ENCODE data around the gene PPP1R14B.

PPP1R14B gene

DNA sequence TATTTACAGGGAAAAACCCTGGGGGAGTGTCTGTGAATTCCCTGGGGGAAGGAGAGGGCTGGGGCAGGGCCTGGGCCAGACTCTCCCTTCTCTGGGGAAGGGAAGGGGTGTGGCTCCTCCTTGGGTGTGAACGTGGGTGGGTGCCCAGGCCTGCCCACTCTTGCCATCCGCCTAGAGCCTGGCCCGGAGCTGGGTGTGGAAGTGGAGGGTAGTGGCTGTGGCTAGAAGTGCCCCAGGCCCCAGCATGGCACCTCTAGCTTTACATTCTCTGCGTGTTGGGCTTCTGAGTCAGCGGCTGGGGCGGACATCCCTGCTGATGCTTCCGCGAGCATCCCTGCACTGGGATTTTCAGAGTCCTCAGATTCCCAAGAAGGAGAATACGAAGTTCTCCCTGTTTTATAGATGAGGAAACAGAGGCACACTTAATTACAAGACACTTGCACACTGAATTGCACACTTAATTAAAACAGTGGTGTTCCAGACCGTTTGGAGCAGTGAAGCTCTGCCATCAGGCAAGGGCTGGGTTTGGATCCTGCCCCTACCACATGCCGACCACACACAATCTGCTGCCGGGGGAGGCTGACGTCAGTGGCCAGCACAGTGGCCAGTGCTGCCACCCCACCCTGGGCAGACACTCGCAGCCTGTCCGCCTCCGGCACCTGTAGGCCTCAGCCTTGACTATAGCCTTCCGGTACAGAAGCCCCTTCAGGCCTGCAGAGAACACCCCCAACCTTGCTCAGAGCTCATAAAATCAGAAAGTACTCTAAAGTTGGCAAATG is 30.1 kb upstream of the PPP1R14B start:
- Histone ChIP-seq H3K27me3 (no peaks in the 10 kb centered on the region), H3K4me3 (no peak overlapping the region), H3K27ac (no peak overlapping the region), H3K36me3 (peaks cover 20 to 60% (median 29%) of the 10 kb centered on the region in 3 donors), H3K4me1 (peaks cover 0 to 10% (median 8%) of the 10 kb centered on the region in 4 donors), H3K9me3 (no peaks in the 10 kb centered on the region)
- DNase-seq: no peak
- intact Hi-C loops (cut with DNase I; ENCODE audit: low total_unique reads): no loop called here
- TF ChIP-seq, protein P1, sequence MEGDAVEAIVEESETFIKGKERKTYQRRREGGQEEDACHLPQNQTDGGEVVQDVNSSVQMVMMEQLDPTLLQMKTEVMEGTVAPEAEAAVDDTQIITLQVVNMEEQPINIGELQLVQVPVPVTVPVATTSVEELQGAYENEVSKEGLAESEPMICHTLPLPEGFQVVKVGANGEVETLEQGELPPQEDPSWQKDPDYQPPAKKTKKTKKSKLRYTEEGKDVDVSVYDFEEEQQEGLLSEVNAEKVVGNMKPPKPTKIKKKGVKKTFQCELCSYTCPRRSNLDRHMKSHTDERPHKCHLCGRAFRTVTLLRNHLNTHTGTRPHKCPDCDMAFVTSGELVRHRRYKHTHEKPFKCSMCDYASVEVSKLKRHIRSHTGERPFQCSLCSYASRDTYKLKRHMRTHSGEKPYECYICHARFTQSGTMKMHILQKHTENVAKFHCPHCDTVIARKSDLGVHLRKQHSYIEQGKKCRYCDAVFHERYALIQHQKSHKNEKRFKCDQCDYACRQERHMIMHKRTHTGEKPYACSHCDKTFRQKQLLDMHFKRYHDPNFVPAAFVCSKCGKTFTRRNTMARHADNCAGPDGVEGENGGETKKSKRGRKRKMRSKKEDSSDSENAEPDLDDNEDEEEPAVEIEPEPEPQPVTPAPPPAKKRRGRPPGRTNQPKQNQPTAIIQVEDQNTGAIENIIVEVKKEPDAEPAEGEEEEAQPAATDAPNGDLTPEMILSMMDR (IDR thresholded peaks at IDR 0.05): no peak

DNA sequence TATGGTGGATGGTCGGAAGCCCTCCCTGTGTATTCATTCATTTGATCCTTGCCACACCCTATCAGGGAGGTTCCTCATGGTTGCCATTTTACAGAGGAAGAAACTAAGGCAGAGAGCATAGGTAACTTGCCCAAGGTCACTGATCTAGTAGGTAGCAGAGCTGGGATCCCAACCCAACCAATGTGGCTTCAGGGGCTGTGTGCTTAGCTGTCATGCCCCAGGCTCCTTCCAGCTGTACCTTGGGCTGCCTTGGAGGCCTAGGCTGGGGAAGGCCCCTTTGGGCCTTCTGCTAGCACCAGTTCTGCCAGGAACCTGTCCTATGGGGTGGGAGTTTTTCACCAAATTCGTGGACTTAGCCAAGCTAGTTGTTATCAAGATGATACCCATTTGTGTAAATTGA is 29.1 kb upstream of the PPP1R14B start:
- no peaks in the 10 kb centered on the region for H3K9me3 ChIP-seq
- intact Hi-C loops (cut with DNase I; ENCODE audit: low total_unique reads): no loop called here
- peaks cover 20 to 50% (median 26%) of the 10 kb centered on the region in 3 donors for H3K36me3 ChIP-seq
- H3K4me3 ChIP-seq: no peak overlapping the region
- TF ChIP-seq, protein P1 (IDR thresholded peaks at IDR 0.05): no peak
- H3K27me3 ChIP-seq: no peaks in the 10 kb centered on the region
- DNase-seq: no peak
- no peak overlapping the region for H3K27ac ChIP-seq
- H3K4me1 ChIP-seq: peaks cover 0 to 12% (median 12%) of the 10 kb centered on the region in 4 donors

DNA sequence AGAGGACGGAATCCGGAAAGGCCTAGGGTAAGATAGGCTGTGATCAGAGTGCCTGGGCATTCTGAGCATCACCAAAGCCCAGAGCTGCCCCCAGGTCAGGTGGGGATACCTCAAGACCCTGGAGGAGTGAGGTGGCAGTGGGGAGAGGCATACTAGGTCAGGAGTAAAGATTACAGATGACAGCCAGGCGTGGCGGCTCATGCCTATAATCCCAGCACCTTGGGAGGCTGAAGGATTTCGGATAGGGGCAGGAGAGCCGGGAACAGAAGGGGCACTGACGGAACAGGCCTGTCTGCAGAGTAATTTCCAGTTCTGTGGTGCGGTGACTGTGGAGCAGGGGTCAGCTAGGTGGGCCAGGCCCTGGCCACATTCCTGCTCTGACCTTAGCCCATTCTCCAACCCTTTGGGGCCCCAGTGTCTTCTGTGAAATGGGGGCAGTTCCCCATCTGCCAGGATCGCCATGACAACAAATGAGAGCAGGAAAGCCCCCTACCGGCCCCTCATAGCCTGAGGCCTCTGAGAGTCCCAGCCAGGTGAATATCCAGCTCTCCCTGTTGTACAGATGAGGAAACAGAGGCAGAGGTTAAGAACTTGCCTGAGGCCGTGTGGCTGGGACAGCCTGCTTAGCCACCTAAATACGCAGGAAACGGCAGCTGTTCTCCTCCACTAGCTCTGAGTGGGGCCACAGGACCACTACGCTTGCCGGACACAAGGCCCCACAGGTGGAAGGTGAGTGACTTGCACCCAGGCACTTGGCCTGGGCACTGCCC is 28.5 kb upstream of the PPP1R14B start:
- Histone ChIP-seq H3K4me1 (peaks cover 0 to 12% (median 12%) of the 10 kb centered on the region in 4 donors), H3K9me3 (no peaks in the 10 kb centered on the region), H3K36me3 (peaks cover 16 to 46% (median 26%) of the 10 kb centered on the region in 3 donors), H3K27me3 (no peaks in the 10 kb centered on the region), H3K27ac (no peak overlapping the region), H3K4me3 (no peak overlapping the region)
- no peak for DNase-seq
- TF ChIP-seq, protein P1 (IDR thresholded peaks at IDR 0.05): no peak
- intact Hi-C loops (cut with DNase I; ENCODE audit: low total_unique reads): no loop called here

DNA sequence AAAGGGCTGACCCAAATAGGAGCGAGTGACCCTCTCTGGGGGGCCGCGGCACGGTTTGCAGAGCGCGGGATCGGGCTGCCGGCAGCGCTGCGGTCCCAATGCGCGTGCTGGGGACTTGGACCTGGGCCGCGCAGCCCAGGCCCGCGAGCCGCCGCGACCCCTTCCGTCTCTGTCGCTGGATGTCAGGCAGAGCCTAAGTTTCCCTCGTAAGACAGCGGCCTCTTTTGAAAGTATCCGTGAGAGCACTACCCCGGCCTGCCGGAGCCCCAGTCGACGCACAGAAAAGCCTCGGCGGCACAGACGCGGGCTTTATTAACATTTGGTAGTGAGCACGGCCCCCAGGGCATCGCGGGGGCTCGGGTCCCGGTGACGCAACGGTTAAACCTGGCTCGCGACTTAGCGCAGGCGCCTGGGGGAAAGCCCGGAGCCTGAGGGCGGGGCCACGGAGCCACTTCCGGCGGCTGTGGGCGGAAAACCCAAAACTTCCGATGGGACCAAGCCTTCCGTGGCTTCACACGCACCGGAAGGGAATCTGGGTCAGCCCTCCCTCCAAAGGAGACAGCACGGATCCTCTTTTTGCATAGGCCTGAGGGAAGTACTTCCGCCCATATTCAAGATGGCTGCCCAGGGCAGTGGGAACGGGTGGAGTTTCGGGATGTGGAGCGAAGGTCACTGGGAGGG is 22.9 kb upstream of the PPP1R14B start:
- Histone ChIP-seq H3K36me3 (peaks cover 12 to 27% (median 19%) of the 10 kb centered on the region in 3 donors), H3K4me3 (peak overlapping the region; percentile 60 to 77), H3K9me3 (no peaks in the 10 kb centered on the region), H3K4me1 (peaks cover 6 to 35% (median 22%) of the 10 kb centered on the region in 4 donors), H3K27ac (peak overlapping the region; percentile 84 to 96), H3K27me3 (no peaks in the 10 kb centered on the region)
- TF ChIP-seq, protein P1 (IDR thresholded peaks at IDR 0.05): no peak
- intact Hi-C loops (cut with DNase I; ENCODE audit: low total_unique reads): loop anchor here (5.0 kb wide), 1 partner anchor 62 kb away; the partner anchor contains the start of gene FERMT3
- DNase-seq: peak; percentile 98 to 99

DNA sequence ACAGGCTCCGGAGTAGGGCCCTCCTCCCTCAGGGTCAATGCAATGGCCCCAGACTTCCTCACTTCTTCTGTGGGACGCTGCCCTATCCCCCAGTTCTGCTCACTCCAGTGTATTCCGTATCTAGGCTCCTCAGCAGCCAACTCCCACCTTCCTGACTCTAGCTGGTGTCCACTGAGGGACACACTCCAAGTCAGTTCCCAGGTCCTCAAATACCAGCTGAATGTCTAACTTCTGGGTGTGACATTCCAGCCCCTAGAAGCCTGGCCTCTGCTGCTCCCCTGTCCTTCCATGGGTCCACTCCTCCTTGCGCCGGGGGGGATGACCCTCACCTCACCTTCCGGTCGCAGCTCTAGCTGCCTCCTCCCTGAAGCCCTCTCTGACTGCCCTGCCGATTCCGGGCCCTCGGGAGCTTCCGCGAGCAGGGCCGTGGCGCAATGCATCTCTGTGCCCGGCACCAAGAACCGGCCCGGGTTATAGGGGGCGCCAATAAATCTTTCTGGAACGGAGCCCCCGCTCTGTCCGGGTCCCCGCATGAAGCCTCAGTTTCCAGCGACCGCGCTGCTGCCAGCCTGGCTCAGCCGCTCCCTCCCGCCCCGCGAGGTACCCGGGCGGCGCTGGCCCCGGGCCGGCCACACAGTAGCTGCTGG is 22.3 kb upstream of the PPP1R14B start:
- intact Hi-C loops (cut with DNase I; ENCODE audit: low total_unique reads): loop anchor here (5.0 kb wide), 1 partner anchor 62 kb away; the partner anchor contains the start of gene FERMT3
- H3K36me3 ChIP-seq: peaks cover 12 to 33% (median 25%) of the 10 kb centered on the region in 3 donors
- H3K4me1 ChIP-seq: peaks cover 6 to 35% (median 22%) of the 10 kb centered on the region in 4 donors
- peak overlapping the region; percentile 60 to 77 for H3K4me3 ChIP-seq
- H3K27me3 ChIP-seq: no peaks in the 10 kb centered on the region
- H3K9me3 ChIP-seq: no peaks in the 10 kb centered on the region
- peak overlapping the region; percentile 84 to 96 for H3K27ac ChIP-seq
- TF ChIP-seq, protein P1 (IDR thresholded peaks at IDR 0.05): no peak
- DNase-seq: peak; percentile 62 to 88
